Skin epidermis (tissue), 12 donors: ENCODE results near the gene PNMA8A.
"Not testable (repeated sequence)": the region's sequence is repeated elsewhere in the genome, so short reads cannot be mapped to it uniquely, and the experiment has no call there.

Source experiments
- H3K27ac ChIP-seq, 21 experiments: fragments of 200-600 bp; sonication (generic) in 11 of 21; one replicate each; pipeline ENCODE4 v1.5.0; 2020; ENCODE audit warnings: mild to moderate bottlenecking in 3 of 21, inconsistent platforms in 2 of 21, moderate library complexity in 2 of 21
- H3K4me3 ChIP-seq, 7 experiments: fragments of 200-600 bp; sonication (generic) in 2 of 7; one replicate each; pipeline ENCODE4 v1.5.0; 2020; ENCODE audit warnings: inconsistent platforms in 2 of 7, mild to moderate bottlenecking in 2 of 7, moderate library complexity in 1 of 7

The PNMA8A gene, protein sequence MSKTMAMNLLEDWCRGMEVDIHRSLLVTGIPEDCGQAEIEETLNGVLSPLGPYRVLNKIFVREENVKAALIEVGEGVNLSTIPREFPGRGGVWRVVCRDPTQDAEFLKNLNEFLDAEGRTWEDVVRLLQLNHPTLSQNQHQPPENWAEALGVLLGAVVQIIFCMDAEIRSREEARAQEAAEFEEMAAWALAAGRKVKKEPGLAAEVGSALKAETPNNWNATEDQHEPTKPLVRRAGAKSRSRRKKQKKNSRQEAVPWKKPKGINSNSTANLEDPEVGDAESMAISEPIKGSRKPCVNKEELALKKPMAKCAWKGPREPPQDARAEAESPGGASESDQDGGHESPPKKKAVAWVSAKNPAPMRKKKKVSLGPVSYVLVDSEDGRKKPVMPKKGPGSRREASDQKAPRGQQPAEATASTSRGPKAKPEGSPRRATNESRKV

DNA sequence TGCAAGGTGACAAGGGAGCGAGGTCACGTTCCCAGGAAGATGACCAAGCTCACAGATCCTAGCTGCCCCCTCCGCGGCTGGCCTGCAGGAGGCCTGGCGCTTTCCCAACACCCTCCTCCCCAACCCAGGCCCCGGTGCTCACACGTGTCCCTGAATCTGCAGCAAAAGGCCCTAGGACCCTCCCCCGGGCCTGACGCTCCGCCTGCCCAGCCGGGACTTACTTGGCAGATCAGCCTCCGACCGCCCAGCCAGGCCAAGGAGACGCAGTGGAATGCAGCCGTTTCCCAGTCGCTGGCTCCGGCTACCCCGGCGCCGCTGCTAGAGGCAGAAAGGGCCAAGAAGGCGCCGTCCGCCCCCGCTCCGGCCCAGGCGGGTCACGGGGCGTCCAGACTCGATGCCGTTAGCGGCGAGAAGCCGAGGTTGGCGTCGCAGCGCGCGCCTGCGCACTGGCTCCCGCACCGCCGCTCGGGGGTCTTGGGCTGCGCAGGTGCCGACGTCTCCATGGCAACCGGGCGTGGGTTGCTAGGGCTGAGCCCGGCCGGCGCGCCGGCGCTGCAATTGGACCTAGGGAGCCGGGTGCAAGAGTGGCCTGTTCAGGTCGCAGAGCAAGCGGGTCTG is at the start of gene PNMA8A:
Gene PNMA8A (minus strand): TSS at position 448 of the 618 bp plus-strand sequence. CDS start 528 bp downstream, outside the sequence.
- H3K27ac ChIP-seq = peak within 1 kb of the TSS in 12 of 21 experiments; percentile 0 to 80 (median 33)
- H3K4me3 ChIP-seq = peak within 1 kb of the TSS in 5 of 7 experiments; percentile 13 to 41 (median 26)

DNA sequence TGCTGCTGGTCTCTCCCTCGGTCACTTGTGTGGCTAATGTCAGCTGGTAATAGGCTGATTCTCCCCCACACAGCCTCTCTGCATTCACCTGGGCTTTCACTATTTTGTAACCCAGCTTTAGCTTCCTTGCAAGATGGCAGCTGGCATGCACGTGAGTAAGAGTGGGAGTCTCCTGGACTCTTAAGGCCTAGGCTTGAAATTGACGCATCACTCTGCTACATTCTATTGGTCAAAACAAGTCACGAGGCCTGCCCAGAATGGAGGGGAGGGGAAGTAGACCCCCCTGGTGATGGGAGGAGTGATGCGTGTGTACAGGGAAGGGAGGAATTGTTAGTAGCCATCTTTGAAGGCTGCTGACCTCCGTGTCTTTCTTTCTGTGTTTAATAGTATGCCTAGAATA is 49.3 kb upstream of the PNMA8A start:
- H3K27ac ChIP-seq = peak overlapping the region in 4 of 21 experiments; percentile 14 to 50 (median 37)
- H3K4me3 ChIP-seq = no peak overlapping the region

DNA sequence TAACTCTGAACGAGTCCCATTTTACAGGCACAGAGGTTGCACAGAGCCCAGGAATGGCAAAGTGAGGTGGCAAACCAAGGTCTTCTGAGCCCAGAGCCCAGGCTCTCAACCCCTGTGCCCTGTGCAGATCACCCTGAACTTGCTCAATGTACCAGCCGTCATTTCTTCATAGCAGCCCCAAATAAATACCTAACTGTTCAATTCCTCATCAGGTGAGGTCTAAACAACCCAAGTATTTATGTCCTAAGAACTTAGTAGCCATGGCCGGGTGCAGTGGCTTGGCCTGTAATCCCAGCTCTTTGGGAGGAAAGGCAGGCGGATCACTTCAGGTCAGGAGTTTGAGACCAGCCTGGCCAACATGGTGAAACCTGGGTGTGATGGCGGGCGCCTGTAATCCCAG is 46.1 kb upstream of the PNMA8A start:
- H3K4me3 ChIP-seq = no peak overlapping the region
- H3K27ac ChIP-seq = no peak overlapping the region

DNA sequence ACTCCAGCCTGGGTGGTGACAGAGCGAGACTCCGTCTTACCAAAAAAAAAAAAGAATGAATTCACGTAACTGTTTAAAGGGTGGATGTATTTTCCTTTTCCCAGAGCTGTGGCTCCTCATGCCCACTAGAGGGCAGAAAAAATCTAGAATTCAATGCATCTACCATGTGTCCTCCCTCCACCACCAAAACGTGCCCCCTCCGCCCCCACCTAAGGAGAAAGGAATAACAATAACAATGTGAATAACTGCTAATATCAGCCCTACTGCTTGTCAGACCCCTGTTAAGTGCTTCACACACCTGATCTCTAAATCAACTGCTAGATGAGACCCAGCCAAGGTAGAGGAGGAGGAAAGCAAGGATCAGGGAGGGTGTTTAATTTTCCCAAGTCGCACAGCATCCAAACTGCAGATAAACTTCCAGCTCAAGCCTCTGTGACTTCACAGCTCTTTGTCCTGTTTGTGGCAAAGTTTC is 44.6 kb upstream of the PNMA8A start:
- Histone ChIP-seq H3K27ac (no peak overlapping the region), H3K4me3 (no peak overlapping the region)

DNA sequence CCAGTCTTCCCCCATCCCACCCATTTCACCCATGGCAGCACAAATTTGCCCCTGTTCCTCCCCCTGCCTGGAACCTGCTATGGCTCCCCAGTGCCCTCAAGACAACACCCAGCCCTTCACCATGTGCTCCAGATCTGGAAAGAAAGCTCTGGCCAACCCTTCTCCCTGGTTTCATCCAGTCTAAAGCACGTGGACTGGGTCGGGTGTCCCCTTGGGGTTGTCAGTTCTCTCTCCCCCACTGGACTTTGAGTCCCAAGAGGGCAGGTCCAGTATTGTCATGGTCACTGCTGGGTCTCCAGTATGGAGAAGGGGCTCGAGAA is 43.9 kb upstream of the PNMA8A start:
- H3K27ac ChIP-seq = no peak overlapping the region

DNA sequence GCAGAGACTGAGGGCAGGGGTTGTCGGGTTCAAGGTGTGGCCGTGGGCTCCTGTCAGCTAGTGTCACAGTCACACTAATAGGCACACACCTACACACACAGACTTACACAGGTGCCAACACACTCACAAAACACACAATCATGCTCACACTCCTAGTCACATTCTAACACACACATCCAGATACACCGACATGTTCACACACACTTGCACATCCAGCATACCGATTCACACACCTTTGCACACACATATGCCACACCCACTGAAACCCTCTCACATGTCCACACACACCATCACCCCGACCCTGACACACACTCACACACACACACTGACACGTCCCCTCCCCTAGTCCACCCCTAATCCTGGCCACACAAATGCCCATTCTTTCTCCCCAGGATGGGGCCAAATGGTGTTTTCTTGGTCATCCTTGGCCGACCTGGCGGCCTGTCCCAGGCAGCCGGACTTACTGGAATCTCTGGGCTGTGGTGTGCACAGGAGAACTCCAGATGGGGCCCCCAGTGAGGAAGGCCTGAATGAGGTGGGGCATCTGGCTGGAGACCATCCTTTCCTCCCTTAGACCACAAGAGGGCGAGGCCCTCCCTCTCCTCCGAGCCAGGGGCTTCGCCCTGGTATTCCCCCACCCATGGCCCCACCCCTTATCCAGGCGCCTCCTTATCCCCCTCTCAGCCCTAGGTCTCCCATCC is 43.4 kb upstream of the PNMA8A start:
- H3K4me3 ChIP-seq = no peak overlapping the region
- no peak overlapping the region for H3K27ac ChIP-seq

More for the DNA sequence above, 43.9 kb upstream of the PNMA8A start:
- no peak overlapping the region for H3K4me3 ChIP-seq

DNA sequence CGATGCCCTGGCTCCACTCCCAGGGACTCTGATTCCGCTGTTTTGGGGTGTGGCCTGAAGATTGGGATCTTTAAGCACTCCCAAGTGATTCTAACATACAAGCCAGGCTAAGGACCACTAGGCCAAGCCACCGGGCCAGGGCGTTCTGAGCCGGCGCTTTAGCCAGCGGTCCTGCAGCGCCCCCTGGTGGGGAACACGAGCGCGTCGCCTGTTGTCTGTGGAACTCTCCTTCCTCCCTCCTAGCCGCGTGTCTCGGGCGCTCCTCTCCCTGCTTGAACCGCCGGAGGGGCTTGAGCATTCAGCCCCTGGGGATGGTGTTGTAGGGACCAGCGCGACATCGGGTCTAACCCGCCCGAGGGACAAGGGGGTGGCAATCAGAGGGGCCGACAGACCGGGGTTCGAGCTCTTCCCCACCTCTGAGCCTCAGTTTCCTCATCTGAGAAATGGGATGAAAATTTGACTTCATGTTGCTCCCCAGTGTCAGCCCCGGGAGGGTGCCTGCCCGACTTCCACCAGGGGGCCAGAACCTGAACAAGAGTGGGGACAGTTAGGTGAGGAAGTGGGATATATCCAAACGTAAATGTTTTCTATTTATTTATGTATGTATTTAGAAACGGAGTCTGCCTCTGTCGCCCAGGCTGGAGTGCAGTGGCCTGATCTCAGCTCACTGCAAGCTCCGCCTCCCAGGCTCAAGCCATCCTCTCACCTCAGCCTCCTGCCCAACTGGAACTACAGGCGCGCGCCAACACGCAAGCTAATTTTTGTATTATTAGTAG is 42.3 kb upstream of the PNMA8A start:
- Histone ChIP-seq H3K4me3 (no peak overlapping the region), H3K27ac (peak overlapping the region in 1 of 21 experiments; percentile 43)

DNA sequence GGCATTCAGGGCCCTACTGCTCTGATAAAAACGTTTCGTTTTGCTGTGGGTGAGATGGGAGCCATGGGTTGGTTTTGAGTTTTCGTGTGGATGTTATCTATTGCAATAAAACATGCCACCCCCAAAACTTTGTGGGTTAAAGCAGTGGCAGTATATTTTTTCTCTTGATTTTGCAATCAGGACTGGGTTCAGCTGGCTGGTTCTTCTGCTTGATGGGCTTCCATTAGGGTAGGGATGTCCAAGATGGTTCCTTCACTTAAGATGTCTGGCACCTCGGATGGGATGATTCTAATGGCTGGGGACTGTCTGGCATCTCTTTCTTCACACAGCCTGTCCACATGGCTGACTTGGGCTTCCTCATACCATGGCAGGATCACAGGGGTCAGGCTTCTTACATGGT is 39.9 kb upstream of the PNMA8A start:
- no peak overlapping the region for H3K27ac ChIP-seq
- H3K4me3 ChIP-seq = no peak overlapping the region

DNA sequence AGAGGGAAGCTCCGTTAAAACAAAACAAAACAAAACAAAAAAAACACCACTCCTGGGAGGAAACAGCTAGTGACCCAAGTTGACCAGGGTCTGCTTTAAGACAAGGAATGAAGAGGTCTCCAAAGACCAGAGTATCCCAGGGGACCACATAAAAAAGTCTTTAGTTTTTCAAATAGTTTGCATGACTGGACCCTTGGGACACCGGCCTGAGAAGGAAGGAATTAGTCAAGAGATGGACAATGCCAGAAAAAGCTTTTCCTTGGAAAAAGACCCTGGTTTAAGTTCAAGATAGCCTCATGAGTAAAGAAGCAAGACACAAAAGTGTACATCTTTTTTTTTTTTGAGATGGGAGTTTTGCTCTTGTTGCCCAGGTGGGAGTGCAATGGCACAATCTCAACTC is 36.8 kb upstream of the PNMA8A start:
- Histone ChIP-seq H3K4me3 (no peak overlapping the region), H3K27ac (no peak overlapping the region)

DNA sequence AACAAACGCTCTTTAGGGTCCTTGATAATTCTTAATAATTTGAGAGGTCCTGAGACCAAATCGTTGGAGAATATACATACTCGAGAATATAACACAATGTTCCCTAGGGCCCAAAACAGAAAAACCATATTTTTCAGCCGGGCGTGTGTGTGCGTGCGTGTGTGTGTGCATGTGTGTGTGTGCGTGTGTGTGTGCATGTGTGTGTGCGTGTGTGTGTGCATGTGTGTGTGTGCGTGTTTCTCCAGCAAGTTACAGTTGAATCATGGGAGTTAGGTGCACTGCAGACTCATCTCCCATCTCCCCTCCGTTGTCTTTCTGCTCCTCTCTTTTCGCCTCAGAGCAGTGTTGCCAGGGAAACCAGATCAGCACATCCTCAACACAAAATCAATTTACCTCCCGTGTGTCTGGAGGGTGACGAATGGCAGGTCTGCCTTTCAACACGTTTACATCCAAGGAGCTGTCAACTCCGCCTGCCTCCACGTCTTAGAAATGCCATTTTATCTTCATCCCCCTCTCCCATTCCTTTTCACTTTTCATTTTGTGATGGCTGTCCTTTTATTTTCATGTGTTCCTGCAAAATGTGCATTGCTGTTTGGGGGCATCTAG is 32.6 kb upstream of the PNMA8A start:
- no peak overlapping the region for H3K4me3 ChIP-seq
- H3K27ac ChIP-seq = no peak overlapping the region

DNA sequence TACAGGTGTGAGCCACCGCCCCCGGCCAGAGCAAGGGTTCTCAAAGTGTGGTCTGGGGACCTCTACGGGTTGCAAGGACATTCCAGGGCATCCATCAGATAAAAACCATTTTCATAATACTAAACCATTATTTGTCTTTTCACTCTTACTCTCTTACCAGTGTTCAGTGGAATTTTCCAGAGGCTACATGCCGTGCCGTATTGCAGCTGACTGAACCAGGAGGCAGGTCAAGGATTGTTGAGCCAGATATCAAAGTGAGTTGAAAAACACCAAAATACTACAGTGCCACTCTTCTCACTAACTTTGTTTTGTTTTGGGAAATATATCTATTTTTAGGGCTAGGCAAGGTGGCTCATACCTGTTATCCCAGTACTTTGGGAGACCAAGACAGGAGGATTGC is 31.5 kb upstream of the PNMA8A start:
- Histone ChIP-seq H3K27ac (no peak overlapping the region), H3K4me3 (no peak overlapping the region)

DNA sequence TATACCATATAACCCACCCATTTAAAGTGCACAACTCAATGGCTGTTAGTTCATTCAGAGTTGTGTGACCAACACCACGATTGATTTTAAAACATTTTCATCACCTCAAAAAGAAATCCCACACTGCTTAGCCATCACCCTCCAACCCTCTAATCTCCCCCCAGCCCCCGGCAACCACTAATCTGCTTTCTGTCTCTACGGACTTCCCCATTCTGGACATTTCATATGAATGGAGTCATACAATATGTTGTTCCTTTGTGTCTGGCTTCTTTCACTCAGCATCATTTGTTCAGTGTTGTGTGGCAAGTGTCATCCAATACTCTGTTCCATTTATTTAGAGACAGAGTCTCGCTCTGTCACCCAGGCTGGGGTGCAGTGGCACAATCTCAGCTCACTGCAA is 28.3 kb upstream of the PNMA8A start:
- Histone ChIP-seq H3K27ac (no peak overlapping the region), H3K4me3 (no peak overlapping the region)

DNA sequence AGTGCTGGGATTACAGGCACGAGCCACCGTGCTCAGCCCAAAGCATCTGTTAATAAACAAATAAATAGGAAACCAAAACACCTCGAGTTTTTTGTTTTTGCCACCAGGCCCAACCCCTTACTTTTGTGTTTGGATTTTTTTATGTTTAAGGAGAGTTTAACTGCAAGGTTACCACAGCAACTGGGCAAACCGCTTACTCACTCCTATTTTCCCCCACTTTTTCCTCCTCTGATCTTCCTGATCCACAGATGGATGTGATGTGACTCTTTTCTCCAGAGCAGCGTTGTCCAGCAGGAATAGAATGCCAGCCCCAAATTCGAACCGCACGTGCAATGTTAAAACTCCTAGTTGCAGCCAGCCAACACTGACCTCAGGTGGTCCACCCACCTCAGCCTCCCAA is 26.4 kb upstream of the PNMA8A start:
- Histone ChIP-seq H3K4me3 (no peak overlapping the region), H3K27ac (no peak overlapping the region)

DNA sequence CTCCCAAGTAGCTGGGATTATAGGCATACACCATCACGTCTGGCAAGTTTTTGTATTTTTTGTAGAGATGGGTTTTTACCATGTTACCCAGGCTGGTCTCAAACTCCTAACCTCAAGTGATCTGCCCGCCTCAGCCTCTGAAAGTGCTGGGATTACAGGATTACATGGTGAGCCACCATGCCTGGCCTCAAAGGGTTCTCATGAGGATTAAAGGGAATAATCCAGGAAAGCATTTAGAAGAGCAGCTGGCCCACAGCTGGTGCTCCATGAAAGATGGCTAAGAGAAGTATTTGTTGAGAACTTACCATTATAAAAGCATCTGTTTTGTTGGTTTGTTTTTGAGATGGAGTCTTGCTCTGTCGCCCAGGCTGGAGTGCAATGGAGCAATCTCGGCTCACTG is 25.5 kb upstream of the PNMA8A start:
- not testable (repeated sequence) for H3K27ac ChIP-seq, H3K4me3 ChIP-seq

DNA sequence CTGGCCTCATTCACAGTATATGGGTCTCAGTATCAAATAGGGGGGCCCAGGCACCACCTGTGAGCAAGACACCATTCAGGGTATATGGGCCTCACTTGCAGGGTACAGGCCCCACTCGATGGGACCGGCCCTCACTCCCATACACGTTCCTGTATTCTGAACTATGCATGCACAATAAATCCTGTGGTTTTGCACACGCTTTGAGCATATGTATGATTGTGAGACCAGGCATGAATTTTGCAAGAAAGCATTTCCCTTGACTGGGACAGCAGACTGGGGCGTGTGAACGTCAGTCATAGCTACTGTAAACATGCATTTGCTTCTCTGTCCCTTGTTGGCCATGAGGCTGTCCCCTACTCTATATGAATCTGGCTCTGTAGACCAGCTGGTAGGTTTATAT is 24.9 kb upstream of the PNMA8A start:
- no peak overlapping the region for H3K27ac ChIP-seq
- H3K4me3 ChIP-seq = no peak overlapping the region

DNA sequence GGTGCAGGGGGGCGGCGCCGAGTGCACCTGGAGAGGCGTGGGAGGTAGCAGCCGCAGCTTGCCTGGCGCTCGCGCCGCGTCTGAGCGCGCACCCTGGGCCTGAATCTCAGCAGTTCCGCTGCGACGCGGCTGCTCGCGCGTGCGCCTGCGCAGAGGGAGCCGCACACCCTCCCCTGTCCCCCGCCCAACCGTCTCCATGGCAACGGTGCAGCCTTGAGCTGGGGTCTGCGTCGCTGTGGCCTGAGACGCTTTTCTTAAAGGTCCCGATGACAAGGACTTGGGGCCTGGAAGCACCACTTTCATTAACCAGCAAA is 24.4 kb upstream of the PNMA8A start, which contains the start of gene PNMA8B:
Gene PNMA8B (minus strand): TSS at position 82 of the 314 bp plus-strand sequence. CDS start 402 bp downstream, outside the sequence.
- Histone ChIP-seq H3K27ac (peak within 1 kb of the TSS in 9 of 21 experiments; percentile 4 to 60 (median 37)), H3K4me3 (peak within 1 kb of the TSS in 6 of 7 experiments; percentile 2 to 36 (median 12))

DNA sequence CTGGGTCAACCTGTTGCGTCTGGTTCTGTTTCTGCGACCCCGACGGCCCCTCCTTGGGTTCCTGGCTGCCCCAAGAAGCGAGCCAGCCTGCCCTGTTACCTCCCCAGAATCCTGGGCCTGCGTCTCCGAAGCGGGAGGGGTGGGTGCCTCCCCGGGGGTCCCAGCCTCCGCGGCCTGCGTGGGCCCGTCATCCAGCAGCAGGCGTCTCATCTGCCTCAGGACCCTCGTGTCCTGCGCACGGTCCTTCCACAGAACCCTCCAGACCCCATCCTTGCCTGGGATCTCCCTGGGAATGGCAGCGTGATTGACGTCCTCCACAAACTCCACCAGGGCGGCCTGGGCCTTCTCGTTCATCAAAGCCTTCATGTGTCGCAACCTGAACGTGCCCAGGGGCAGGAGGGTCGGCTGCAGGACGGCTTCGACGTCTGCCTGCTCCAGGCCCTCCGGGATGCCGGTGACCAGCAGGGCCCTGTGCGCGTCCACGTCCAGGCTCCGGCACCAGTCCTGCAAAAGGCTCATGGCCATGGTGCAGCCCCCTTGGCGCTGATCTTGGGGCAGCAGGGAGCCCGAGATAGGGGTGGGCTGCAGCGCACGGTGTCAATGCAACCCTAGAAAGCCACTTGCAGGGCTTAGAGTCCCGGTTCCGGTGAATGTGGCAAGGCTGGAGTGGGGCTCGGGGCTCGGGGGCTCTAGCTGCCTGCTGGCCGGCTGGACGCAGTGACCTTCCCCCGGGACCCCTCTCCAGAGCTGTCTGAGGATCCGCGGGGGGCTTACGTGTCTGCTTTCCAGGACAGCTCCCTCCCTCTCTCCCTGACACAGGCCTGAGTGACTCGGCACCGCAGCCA is 23.8 kb upstream of the PNMA8A start:
- peak overlapping the region in 9 of 21 experiments; percentile 4 to 60 (median 37) for H3K27ac ChIP-seq

DNA sequence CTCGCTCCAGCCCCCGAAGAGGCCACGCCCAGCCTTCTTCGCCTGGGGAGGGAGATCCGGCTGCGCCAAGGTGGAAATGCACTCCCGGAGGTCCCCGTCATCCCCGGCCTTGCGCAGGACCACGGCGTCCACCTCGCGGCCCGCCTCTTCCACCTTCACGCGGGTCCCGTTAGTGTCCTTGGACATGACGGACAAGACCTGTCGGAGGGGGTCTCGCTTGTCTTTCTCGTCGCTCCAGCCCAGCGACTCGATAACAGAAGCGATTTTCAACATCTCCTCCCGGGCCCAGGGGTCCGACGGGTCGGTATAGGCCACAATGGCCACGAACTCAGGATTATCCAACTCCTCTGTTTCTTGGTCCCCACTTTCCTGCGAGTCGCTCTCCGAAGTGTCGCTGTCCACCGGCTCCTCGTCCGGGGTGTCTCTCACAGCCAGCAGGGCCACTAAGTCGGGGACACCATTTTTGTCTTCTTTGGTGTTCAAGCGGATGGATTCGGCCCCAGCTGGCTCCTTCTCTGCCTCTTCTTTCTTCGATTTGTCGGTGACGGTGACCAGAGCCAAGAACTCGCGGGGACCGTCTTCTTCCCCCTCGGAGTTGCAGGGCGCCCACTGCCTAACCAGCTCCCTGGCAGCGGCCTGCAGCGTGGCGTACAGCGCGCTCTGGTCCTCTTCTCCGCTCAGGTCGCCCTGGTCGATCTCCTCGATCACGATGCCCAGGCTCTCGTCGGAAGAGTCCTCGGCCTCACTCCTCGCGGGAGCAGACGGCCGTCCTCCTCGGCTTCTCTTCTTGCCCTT is 23.0 kb upstream of the PNMA8A start:
- H3K4me3 ChIP-seq = peak overlapping the region; percentile 23 to 43 (median 29)
- H3K27ac ChIP-seq = peak overlapping the region in 8 of 21 experiments; percentile 4 to 91 (median 81)

More for the DNA sequence above, 23.8 kb upstream of the PNMA8A start:
- peak overlapping the region in 6 of 7 experiments; percentile 2 to 36 (median 12) for H3K4me3 ChIP-seq
